ENCODE results near the gene SLC35E1. TPM values are rescaled to one million over a fixed set of nuclear protein-coding genes. Genes with fewer than 3 reads are reported as not detected.

Gene SLC35E1
- total RNA-seq, 1 donor from 2014 or later = 52.9 TPM

DNA sequence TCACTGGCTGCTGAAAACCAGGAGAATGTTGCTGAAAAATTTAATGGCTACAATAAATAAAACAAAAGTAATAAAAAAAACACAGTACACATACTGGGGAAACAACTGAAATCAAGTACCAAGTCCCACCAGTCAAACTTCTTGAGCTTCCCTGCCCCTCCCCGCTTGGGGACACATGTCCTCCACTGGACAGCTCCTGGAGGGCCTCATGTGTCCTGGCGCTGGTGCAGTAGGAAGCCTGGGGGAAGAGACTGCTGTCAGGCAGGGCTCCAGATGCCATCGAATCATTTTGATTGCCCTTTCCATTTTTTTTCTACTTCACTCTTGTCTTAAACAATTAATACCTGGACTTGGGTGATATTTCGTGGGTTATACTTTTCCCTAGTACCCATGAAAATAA, 26.6 kb upstream of the SLC35E1 start:
- intact Hi-C loops (cut with micrococcal nuclease) = no loop called here

DNA sequence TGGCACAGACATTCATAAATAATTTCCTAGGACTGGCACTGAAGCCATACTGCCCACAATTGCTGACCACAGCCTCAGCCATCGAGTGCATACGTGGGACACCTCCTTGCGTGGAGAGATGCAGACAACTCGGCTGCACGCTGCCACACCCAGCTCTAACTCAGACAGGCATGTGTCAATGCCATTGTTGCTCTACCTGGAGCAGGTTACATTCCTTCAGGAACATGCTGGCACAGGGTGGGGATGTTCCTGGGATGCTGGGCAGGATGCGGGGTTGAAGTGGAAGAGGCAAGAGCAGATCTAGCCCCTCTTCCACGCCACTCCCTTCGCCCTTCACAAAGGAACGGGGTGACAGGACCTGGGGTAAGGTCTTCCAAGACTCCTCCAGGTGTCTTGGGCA, 24.2 kb upstream of the SLC35E1 start:
- intact Hi-C loops (cut with micrococcal nuclease) = no loop called here

GRCh38 chr19:16595097-16595496, 22.9 kb upstream of the SLC35E1 start:
- intact Hi-C loops (cut with micrococcal nuclease) = no loop called here

DNA sequence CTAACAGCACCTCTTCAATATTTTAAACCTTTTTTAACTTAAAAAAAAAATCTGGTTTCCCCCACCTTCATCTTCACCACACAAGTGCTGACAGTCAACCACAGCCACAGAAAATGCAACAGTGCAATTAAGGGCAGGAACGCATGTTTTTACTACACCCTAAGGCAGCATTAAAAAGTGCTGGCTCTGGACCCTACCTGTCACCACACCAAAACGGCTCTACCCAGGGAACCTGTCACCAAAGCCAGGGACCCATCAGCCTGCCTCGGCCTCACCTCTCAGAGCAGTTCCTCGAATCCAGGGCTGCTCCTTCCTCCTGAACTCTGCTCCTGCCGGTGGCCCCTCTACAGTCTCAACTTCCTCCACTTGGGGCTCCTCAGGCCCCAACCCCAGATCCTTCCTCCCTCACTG, 22.5 kb upstream of the SLC35E1 start:
- intact Hi-C loops (cut with micrococcal nuclease) = loop anchor here (1.0 kb wide), 1 partner anchor 10 kb away; no protein-coding TSS in a partner anchor

GRCh38 chr19:16594131-16594586, 21.9 kb upstream of the SLC35E1 start:
- intact Hi-C loops (cut with micrococcal nuclease) = loop anchor here (1.0 kb wide), 1 partner anchor 10 kb away; no protein-coding TSS in a partner anchor

DNA sequence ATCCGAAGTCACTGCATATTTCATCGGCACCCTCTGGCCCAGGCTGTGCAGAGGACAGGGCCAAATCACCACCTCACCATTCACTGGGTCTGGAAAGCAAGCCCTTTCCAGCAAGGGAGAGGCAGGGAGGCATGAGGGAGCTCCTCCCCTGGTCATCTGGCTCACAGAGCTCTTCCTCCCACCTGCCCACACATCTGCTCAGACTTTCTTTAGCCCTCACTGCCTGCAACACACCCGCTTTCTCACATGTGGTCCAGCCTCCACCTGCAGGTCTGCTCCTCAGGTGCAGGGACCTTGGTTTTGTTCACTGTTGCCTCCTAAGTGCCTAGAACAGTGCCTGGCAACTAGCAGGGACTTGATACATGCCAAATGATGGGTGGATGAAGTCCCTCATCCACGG, 21.0 kb upstream of the SLC35E1 start:
- intact Hi-C loops (cut with micrococcal nuclease) = no loop called here

GRCh38 chr19:16591803-16592556, 19.8 kb upstream of the SLC35E1 start:
- intact Hi-C loops (cut with micrococcal nuclease) = no loop called here

DNA sequence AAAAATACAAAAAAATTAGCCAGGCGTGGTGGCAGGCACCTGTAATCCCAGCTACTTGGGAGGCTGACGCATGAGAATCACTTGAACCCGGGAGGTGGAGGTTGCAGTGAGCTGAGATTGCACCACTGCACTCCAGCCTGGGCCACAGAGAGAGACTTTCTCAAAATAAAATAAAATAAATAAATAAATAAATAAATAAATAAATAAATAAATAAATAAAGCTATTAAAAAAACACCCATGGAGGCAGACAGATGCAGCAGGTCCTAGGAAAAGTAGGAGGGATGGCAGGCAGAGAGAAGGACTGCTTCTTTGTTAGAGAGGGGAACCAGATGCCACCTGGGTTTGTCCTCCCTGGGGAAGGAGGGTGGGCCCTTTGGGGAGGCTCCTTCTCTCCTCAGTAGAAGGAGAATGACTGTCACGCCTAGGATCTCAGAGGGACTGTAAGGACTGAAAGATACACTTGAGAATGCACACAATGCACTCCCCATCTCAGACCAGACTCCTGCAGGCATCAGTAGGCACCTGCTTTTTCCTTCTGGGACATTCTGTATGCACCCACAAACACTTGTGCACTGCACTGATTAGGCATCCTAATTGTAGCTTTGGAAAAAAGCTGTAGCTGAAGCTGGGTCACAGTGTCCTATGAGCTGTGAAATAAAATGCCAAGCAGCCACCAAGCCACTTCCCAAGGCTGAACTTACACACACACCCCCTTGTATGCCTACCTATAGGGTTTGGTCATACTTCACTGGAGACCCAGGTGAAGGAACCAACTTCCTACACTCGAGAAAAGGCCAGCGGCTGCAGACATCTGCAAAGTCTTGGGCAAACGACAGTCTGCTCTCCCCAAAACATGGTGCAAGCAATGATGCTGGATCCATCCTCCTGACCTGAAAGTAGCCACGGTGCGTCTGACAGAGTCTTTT, 18.9 kb upstream of the SLC35E1 start:
- intact Hi-C loops (cut with micrococcal nuclease) = no loop called here

DNA sequence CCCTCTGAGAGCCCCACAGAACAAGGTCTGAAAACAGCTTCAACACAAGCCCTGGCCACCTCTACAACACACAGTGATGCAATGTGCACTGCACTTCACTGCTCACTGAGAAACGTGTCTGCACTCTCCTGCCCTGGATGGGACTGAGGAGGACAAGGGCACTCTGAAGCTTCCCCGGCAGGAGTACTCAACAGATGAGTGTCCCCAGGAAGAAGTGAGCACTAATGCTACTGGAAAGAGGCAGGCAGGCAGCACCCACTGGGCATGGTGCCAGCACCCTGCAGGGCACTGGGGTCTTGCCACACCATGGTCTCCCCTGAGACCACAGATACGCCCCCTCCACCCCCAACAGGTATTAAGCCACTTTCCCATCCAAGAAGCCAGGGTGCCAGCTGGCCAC, 17.7 kb upstream of the SLC35E1 start:
- intact Hi-C loops (cut with micrococcal nuclease) = loop anchor here (10.0 kb wide), 1 partner anchor 225 kb away; no protein-coding TSS in a partner anchor

DNA sequence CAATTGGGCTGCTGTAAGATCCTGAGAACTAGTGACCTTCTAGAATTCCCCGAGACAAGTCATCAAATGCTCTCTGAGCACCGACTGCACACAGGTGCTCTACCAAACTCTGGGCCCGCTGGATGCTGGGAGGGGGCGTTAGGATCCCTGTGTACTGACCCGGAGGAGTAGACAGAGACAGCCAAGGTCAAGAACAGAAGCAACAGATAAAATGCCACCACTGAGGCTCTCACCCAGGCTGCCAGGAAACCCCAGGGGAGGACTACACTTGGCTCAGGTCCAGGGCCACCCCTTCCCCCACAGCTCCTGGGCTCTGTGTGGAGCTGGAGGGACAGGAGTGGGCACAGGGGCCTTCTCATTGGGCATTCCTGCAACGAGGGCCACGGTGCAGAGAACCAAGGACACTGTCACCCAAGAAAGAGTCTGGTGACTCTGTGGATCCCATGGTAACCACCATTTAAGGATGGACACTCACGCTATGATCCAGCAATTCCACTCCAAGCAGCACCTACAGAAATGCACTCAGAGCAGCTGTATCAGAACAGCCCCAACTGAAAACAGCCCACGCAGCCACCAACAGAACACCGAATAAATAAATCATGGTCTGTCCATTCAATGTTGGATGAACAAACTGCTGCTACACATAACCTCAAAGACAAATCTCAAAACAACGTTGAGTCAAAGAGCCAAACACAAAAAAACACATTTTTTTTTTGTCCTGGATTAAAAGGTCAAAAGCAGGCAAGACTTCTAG, 16.8 kb upstream of the SLC35E1 start:
- intact Hi-C loops (cut with micrococcal nuclease) = loop anchor here (10.0 kb wide), 1 partner anchor 224 kb away; no protein-coding TSS in a partner anchor

- intact Hi-C loops (cut with micrococcal nuclease) = loop anchor here (10.0 kb wide), 1 partner anchor 223 kb away; no protein-coding TSS in a partner anchor
Observed at GRCh38 chr19:16587833-16588823, 15.9 kb upstream of the SLC35E1 start.

DNA sequence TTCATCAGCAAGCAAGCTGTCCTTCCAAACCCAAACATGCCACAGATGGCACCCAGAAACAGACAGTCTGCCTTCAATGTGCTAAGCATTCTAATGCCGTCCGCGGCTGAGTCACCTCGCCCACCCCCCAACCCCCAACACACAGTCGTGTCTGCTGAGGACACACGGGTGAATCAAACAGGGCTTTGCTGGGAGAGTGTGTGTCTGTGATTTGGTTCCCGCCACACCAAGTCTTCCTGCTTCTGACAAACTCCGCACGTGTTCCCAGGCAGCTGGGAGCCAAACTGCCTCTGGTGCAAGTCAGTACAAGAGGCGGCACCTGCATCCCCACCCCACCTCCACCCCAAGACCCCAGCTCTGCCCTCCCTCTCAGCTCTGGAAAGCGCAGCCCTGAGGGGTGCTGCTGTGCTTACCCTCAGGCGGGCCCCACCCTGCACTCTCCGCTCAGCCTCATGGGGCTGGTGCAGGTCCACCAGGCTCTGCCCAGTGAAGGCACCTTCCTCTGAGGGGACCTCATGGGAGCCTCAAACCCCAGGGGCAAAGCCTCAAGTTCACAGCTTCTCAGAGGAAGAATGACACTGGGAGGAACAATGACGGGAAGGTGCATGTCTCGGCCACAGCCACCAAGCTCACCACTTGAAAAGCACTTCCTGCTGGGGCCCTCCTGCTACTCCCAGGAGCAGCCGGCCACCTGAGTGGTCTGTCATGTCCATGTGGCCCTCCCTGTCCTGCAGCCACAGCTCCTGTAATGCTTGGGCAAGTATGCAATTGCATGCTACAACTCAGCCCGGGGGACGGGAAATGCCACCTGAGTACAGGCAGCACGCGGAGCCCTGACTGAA, 15.0 kb upstream of the SLC35E1 start:
- intact Hi-C loops (cut with micrococcal nuclease) = loop anchor here (10.0 kb wide), 1 partner anchor 222 kb away; no protein-coding TSS in a partner anchor

GRCh38 chr19:16586477-16586871, 14.3 kb upstream of the SLC35E1 start:
- intact Hi-C loops (cut with micrococcal nuclease) = loop anchor here (10.0 kb wide), 1 partner anchor 222 kb away; no protein-coding TSS in a partner anchor

GRCh38 chr19:16585808-16586476, 13.7 kb upstream of the SLC35E1 start:
- intact Hi-C loops (cut with micrococcal nuclease) = loop anchor here (2.0 to 10.0 kb wide), 2 partner anchors 19 to 221 kb away; no protein-coding TSS in a partner anchor

DNA sequence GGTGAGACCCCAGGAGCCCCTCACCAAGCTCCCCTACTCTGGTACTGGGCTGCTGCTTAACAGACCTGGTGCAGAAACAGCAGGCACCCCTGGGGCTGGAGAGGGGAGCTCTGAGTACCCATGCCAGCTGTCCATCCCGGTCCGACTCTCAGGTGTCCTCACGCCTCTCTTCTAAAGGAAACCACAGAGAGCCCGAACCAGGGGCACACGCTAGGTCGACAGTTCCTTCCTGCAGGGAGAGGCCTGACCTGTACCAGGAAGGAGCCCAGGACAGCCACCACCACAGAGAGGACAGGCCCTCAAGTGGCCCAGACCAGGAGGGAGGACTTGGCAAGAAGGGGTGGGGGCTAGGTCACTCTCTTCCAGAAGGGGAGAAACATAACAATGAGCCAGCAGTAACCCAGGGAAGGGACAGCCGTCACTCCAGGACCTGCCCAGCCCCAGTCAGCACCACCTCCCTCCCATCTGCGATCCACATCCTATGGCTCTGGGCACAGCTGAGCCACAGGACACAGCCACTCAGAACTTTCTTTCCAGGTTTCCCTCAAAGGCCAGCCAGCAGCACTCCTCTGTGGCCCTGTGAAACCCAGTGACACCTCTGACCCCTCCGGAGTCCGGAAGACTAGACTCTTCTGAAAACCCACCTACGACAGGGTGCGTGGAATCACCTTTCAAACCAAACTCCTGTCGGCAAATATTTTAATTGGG, 13.0 kb upstream of the SLC35E1 start:
- intact Hi-C loops (cut with micrococcal nuclease) = loop anchor here (2.0 to 10.0 kb wide), 2 partner anchors 18 to 220 kb away; no protein-coding TSS in a partner anchor

DNA sequence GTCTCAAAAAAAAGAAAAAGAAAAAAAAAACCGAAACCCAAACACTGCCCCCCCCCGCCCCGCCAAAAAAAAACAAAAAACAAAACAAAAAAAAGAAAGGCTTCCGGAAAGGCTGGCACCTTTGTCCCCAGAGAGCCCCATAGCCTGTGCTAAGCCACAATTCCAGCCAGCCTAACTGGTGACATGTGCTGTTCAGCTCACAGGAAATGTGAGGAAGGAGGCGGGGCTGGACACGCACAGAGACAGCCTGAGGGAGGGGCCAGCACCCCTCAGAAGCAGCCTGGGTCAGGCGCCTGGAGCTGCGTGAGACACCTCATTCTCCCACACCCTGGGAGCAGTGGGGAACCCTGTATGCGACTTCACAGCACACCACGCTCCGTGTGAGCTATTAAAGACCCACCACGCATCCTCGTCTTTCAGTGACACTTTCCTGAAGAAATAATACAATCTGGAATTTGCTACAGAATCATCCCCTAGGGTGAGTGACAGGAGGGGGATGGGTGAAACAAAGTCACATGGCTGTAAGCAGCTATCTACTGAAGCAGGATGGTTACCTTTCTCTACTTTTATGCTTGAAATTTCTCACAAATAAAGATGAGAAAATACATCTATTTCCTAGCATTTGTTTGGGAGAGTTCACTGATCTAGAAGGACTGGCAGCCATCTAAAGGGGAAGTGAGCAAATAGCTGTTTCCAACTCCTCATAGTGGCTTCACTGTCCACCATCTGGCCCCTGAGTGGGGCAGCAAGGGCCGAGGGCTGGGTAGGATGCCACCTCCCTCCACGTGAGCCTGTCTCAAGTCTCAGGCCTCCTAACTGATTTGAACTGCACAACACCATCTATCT, 12.3 kb upstream of the SLC35E1 start:
- intact Hi-C loops (cut with micrococcal nuclease) = loop anchor here (1.0 to 10.0 kb wide), 6 partner anchors 10 to 220 kb away; partner anchors contain the start of genes CHERP, MED26 and SLC35E1
